GM10248 (cell line): ENCODE results near the gene UFL1.
A peak's percentile ranks its signal among the peaks of the same experiment; 100 is the strongest.
"Not testable (repeated sequence)": the region's sequence is repeated elsewhere in the genome, so short reads cannot be mapped to it uniquely, and the experiment has no call there.

ENCODE experiments used
- CTCF ChIA-PET: fragments of 300-600 bp; sonication (Branson Sonifier 250); formaldehyde crosslinking; extraction: SDS; loops from one replicate; lab custom pipeline; 2021; ENCODE audit warnings: antibody characterized with exemption; lab: Yijun Ruan, JAX
- POLR2A ChIA-PET: fragments of 350-650 bp; sonication (Branson Sonifier 250); formaldehyde crosslinking; extraction: SDS; loops from one replicate; lab custom pipeline; 2020; ENCODE audit warnings: antibody characterized with exemption; lab: Yijun Ruan, JAX
- DNase-seq: peaks from one replicate; pipeline ENCODE4 v3.0.0; 2012; ENCODE audit errors: extremely low spot score
- TF ChIP-seq, protein P1 (sequence below): IDR thresholded peaks from 2 replicates; pipeline ENCODE4 v1.5.1; 2012; ENCODE audit warnings: mild to moderate bottlenecking, low read depth; ENCODE audit errors: extremely low read depth, missing control alignments, control extremely low read depth

Gene UFL1

DNA sequence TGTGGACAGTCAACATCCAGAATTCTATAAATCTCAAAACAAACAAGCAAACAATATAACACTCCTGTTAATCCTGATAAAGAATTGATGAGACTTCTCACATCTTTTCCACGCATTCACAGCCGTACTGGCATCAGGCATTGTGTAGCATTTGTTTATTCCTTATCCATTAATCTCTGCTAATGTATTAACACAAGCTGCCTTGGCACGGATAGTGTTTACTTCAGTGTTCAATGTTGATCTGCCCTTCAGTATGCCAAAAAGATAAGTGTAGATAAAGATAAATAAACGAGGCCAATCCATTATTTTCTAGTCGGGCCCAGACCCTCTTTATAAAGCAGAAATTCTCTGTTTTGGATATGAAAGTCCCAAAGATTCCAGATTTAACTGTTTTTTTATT, 16.1 kb downstream of the UFL1 start:
- DNase-seq: no peak
- POLR2A ChIA-PET: no interaction called here
- TF ChIP-seq, protein P1, sequence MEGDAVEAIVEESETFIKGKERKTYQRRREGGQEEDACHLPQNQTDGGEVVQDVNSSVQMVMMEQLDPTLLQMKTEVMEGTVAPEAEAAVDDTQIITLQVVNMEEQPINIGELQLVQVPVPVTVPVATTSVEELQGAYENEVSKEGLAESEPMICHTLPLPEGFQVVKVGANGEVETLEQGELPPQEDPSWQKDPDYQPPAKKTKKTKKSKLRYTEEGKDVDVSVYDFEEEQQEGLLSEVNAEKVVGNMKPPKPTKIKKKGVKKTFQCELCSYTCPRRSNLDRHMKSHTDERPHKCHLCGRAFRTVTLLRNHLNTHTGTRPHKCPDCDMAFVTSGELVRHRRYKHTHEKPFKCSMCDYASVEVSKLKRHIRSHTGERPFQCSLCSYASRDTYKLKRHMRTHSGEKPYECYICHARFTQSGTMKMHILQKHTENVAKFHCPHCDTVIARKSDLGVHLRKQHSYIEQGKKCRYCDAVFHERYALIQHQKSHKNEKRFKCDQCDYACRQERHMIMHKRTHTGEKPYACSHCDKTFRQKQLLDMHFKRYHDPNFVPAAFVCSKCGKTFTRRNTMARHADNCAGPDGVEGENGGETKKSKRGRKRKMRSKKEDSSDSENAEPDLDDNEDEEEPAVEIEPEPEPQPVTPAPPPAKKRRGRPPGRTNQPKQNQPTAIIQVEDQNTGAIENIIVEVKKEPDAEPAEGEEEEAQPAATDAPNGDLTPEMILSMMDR: no peak
- CTCF ChIA-PET: interaction anchor here (1.9 kb wide), 1 partner anchor 14 kb away, joined by 6 read pairs; no protein-coding TSS in a partner anchor

DNA sequence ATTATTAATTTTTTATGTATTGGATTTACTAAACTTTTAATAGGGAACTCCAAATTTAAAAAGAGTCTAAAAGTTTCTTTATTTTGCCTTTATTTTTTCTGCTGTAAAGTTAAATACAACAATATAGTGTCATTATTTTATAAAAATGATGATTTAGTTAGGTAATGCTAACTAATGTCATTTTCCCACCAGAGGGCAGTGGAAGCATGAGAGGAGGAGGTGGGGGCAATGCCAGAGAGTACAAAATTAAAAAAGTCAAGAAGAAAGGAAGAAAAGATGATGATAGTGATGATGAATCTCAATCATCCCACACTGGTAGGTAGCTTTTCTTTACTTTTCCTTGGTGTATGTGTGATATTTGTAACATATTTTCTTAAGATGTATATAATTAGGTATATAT, 21.1 kb downstream of the UFL1 start:
- CTCF ChIA-PET: interaction anchor here (1.1 to 1.2 kb wide), 3 partner anchors 8 to 58 kb away, joined by 3 to 4 read pairs (median 3); no protein-coding TSS in a partner anchor
- TF ChIP-seq, protein P1: peak; percentile 27
- no peak for DNase-seq
- POLR2A ChIA-PET: no interaction called here

DNA sequence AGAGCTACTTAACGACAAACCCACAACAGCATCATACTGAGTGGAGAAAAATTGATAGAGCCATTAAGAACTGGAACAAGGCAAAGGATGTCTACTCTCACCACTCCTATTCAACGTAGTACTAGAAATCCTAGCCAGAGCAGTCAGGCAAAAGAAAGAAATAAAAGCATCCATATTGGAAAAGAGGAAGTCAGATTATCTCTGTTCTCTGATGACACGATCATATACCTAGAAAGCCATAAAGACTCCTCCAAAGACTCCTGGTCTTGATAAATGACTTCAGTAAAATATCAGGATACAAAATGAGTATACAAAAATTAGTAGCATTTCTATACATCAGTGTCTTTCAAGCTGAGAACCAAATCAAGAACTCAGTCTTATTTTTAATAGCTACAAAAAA, 24.3 kb downstream of the UFL1 start:
- CTCF ChIA-PET: interaction anchor here (0.8 to 1.3 kb wide), 3 partner anchors 10 to 14 kb away, joined by 3 read pairs; no protein-coding TSS in a partner anchor
- POLR2A ChIA-PET: no interaction called here
- DNase-seq: no peak
- TF ChIP-seq, protein P1: no peak

DNA sequence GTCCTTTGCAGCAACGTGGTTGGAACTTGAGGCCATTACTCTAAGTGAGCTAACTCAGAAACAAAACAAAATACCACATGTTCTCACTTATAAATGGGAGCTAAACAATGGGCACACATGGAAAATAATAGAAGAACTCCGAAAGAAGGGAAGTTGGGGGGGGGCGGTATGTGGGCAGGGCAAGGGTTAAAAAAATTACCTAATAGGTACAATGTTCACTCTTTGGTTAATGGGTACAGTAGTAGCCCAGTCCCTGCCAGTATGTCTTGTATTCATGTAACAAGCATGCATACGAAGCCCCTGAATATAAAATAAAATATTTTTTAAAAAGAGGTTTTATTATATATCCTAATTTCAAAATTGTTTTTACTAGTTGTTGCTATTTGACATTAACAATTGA, 26.0 kb downstream of the UFL1 start:
- ChIA-PET POLR2A (no interaction called here), CTCF (no interaction called here)
- DNase-seq: no peak
- TF ChIP-seq, protein P1: no peak

DNA sequence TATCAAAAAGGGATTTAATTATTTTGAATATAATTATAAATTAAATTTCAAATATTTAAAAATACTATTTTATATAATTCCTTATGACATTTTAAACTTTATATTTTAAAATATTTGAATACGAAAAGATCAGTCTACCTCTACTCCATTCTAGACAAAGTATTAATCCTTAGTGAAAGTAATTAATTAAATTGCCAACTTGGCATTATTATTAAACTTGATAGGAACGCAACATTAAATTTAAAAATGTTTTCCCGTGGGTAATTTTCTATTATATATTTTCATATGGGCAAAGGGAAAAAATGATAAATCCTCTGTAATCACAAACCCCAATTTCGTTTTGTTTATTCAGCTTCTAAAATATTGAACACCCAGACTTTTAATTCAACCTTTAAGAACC, 33.0 kb downstream of the UFL1 start:
- ChIA-PET CTCF (no interaction called here), POLR2A (no interaction called here)
- TF ChIP-seq, protein P1: no peak
- DNase-seq: no peak

DNA sequence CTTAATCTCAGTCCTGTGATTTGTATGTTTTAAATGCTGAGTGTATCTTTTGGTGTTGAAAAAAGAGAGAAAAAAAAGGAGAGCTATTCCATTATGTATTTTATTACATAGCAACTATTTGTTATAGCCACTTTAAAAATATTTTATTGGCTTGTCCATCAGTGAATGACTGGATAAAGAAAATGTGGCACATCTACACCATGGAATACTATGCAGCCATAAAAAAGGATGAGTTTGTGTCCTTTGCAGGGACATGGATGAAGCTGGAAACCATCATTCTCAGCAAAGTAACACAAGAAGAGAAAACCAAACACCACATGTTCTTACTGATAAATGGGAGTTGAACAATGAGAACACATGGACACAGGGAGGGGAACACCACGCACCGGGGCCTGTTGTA, 38.1 kb downstream of the UFL1 start:
- POLR2A ChIA-PET, CTCF ChIA-PET, DNase-seq: not testable (repeated sequence)

DNA sequence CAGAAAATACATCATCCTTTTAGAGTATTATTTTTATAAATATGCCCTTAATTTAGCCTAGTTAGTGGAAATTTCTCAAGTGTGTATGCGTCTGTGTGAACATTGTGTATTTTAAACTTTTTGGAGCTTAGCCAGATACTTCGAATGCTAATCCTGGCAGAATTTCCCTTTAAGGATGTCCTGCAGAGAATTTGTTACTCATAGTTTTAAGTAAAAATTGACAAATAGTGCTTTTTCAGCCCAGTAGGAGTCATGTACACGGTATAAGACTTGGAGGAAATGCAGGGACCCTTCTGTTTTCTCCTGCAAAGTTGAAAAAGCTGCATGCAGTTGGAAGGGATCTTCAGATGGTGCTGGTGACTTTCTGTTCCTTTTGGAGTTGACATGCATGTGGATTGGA, 41.3 kb downstream of the UFL1 start, which contains the start of gene FHL5:
TSS of gene FHL5 (plus strand) at position 243 of the 400 bp plus-strand sequence. CDS start 40,486 bp downstream, outside the sequence.
- DNase-seq: no peak
- TF ChIP-seq, protein P1: no peak
- ChIA-PET CTCF (interaction anchor here (1.2 kb wide), 1 partner anchor 12 kb away, joined by 3 read pairs; no protein-coding TSS in a partner anchor), POLR2A (no interaction called here)
